Spleen (tissue), 11 donors: ENCODE data around the gene KCNAB3. TPM values are rescaled to one million over a fixed set of nuclear protein-coding genes. Genes with fewer than 3 reads are reported as not detected.
A peak's percentile ranks its signal among the peaks of the same experiment; 100 is the strongest.

ENCODE experiments used
- DNase-seq: peaks from one replicate; pipeline ENCODE4 v3.0.0-alpha.2; 2020
- H3K27ac ChIP-seq, 8 donors: fragments of 200-600 bp; sonication (generic) in 7 of 8; 1 replicate in 4 of 8; 2 replicates in 4 of 8; pipeline versions ENCODE4 v1.5.0 to v1.8.0; 2016 to 2021; ENCODE audit warnings: inconsistent platforms in 4 of 8, mild to moderate bottlenecking in 4 of 8, moderate library complexity in 1 of 8
- H3K27me3 ChIP-seq, 7 donors: fragments of 200-600 bp; sonication (generic) in 6 of 7; replicated peaks in 1 of 7; 1 replicate in 4 of 7; 2 replicates in 3 of 7; pipeline versions ENCODE4 v1.5.0 to v1.8.0; 2016 to 2021; ENCODE audit warnings: inconsistent platforms in 3 of 7, mild to moderate bottlenecking in 1 of 7
- H3K36me3 ChIP-seq, 6 donors: fragments of 200-600 bp; sonication (generic) in 5 of 6; 1 replicate in 4 of 6; 2 replicates in 2 of 6; pipeline versions ENCODE4 v1.5.0 to v1.8.0; 2016 to 2021; ENCODE audit warnings: inconsistent platforms in 2 of 6
- H3K4me1 ChIP-seq, 6 donors: fragments of 200-600 bp; sonication (generic) in 5 of 6; 1 replicate in 3 of 6; 2 replicates in 3 of 6; pipeline versions ENCODE4 v1.5.0 to v1.8.0; 2016 to 2021; ENCODE audit warnings: inconsistent platforms in 3 of 6
- H3K4me3 ChIP-seq, 8 donors: fragments of 200-600 bp; sonication (generic) in 7 of 8; 1 replicate in 4 of 8; 2 replicates in 4 of 8; pipeline versions ENCODE4 v1.5.0 to v1.8.0; 2016 to 2021; ENCODE audit warnings: inconsistent platforms in 4 of 8, mild to moderate bottlenecking in 4 of 8, moderate library complexity in 2 of 8
- H3K9me3 ChIP-seq, 8 donors: fragments of 200-600 bp; sonication (generic) in 7 of 8; 1 replicate in 4 of 8; 2 replicates in 4 of 8; pipeline versions ENCODE4 v1.5.0 to v1.8.0; 2016 to 2021; ENCODE audit warnings: inconsistent platforms in 4 of 8
- CTCF ChIP-seq, 11 experiments: fragments of 200-600 bp in 7 of 11; fragments of 450-650 bp in 4 of 11; sonication (generic) in 4 of 11; IDR thresholded peaks in 8 of 11; conservative IDR thresholded peaks in 3 of 11; 1 replicate in 7 of 11; 2 replicates in 4 of 11; pipeline versions ENCODE4 v1.4.0 to v1.8.0; 2016 to 2021; ENCODE audit warnings: antibody characterized with exemption in 11 of 11, inconsistent platforms in 4 of 11, mild to moderate bottlenecking in 1 of 11
- POLR2A ChIP-seq, 3 donors: fragments of 450-650 bp; IDR thresholded peaks; one replicate each; pipeline ENCODE4 v1.5.1; 2017; ENCODE audit warnings: antibody characterized with exemption in 3 of 3, mild to moderate bottlenecking in 1 of 3
- POLR2AphosphoS5 ChIP-seq, 3 donors: sonication (generic); formaldehyde crosslinking; IDR thresholded peaks; one replicate each; pipeline ENCODE4 v1.5.1; 2017; ENCODE audit warnings: antibody characterized with exemption in 3 of 3
- WGBS, 5 donors: extraction: QIAGEN DNeasy Blood & Tissue Kit in 3 of 5; methylation state at CpG; one replicate each; pipeline versions ENCODE4 v1.1.5 to v1.1.7; 2013 to 2018; 5-methylcytosine and 5-hydroxymethylcytosine counted together
- intact Hi-C: fragments of 100-400 bp; cut with DNase I; formaldehyde crosslinking; loops from one replicate; pipeline ENCODE4 v1.15.0; 2023; ENCODE audit warnings: low total_unique reads
- polyA plus RNA-seq, 3 donors: library from polyadenylated mRNA; stranded (reverse); fragments of 200-250 nt; gene quantifications; one replicate each; pipeline ENCODE4 v1.2.1, GENCODE V29; 2013
- total RNA-seq, 7 donors: library from RNA; depleted of rRNA in 3 of 7; stranded (reverse); fragments of >200 nt in 3 of 7; fragmentation: NEBNext Ultra II Directional in 4 of 7; extraction: Animal tissue kit (Norgen Biotek cat#: 25700) in 4 of 7; gene quantifications; one replicate each; pipeline versions ENCODE4 v1.1.0 to v1.2.1, GENCODE V29; 2016 to 2021
- donor health status: healthy with polysubstance abuse.
- donor health status: DM: no; HTN: no; CAD: no; lungs with moderate emphysema.
- donor health status: DM: no; HTN: no; CAD: no.
- donor health status: Bipolar disorder and iron deficiency.
- donor health status: healthy.
- donor health status: DM: no; HTN: no; CAD: no.
- donor health status: DM: yes; HTN: yes; CAD: no.

KCNAB3 gene
- total and polyA plus RNA-seq, 10 donors = 1.1 to 6.3 (median 3.6) TPM

GRCh38 chr17:7894226-7894625 is 35.4 kb downstream of the KCNAB3 start:
- DNase-seq = no peak
- Histone ChIP-seq H3K36me3 (peaks cover 4 to 98% (median 86%) of the 10 kb centered on the region in 6 donors), H3K4me1 (peaks cover 7 to 31% (median 12%) of the 10 kb centered on the region in 6 donors), H3K4me3 (no peak overlapping the region), H3K27ac (no peak overlapping the region), H3K9me3 (no peaks in the 10 kb centered on the region), H3K27me3 (no peaks in the 10 kb centered on the region)
- 92 to 100% (median 96%) methylated on average over 9 of the region's 9 CpGs for WGBS, 5 donors
- intact Hi-C loops = no loop called here
- TF ChIP-seq POLR2A (IDR thresholded peaks at IDR 0.05) = no peak
- TF ChIP-seq CTCF (IDR thresholded peaks at IDR 0.05 in 8 of 11, conservative IDR thresholded peaks at IDR 0.05 in 3 of 11) = no peak
- TF ChIP-seq POLR2AphosphoS5 (IDR thresholded peaks at IDR 0.05) = no peak

- Histone ChIP-seq H3K27ac (no peak overlapping the region), H3K36me3 (peaks cover under 1 to 89% (median 77%) of the 10 kb centered on the region in 6 donors), H3K27me3 (no peaks in the 10 kb centered on the region), H3K4me1 (peaks cover 16 to 35% (median 21%) of the 10 kb centered on the region in 6 donors), H3K4me3 (no peak overlapping the region), H3K9me3 (no peaks in the 10 kb centered on the region)
- intact Hi-C loops = no loop called here
- TF ChIP-seq POLR2A (IDR thresholded peaks at IDR 0.05) (no peak), CTCF (IDR thresholded peaks at IDR 0.05 in 8 of 11, conservative IDR thresholded peaks at IDR 0.05 in 3 of 11) (no peak), POLR2AphosphoS5 (IDR thresholded peaks at IDR 0.05) (no peak)
- WGBS, 5 donors = 92 to 97% (median 94%) methylated on average over 14 to 15 of the region's 15 CpGs
- DNase-seq = no peak
Observed at GRCh38 chr17:7893187-7893880, 36.3 kb downstream of the KCNAB3 start.

- Histone ChIP-seq H3K36me3 (peaks cover 0 to 49% (median 39%) of the 10 kb centered on the region in 6 donors), H3K4me1 (peaks cover 31 to 57% (median 48%) of the 10 kb centered on the region in 6 donors), H3K27me3 (no peaks in the 10 kb centered on the region), H3K27ac (peak overlapping the region; percentile 81 to 97 (median 94)), H3K9me3 (no peaks in the 10 kb centered on the region), H3K4me3 (peak overlapping the region in 3 of 8 donors; percentile 5 to 93 (median 10))
- intact Hi-C loops = no loop called here
- 38 to 61% (median 44%) methylated on average over 11 of the region's 11 CpGs for WGBS, 5 donors
- no peak for TF ChIP-seq POLR2A (IDR thresholded peaks at IDR 0.05)
- TF ChIP-seq POLR2AphosphoS5 (IDR thresholded peaks at IDR 0.05) = peak; percentile 89 to 93 (median 90)
- peak; percentile 24 to 73 (median 58) for TF ChIP-seq CTCF (IDR thresholded peaks at IDR 0.05 in 8 of 11, conservative IDR thresholded peaks at IDR 0.05 in 3 of 11)
- DNase-seq = peak; percentile 94
Observed at GRCh38 chr17:7889166-7889955, 40.3 kb downstream of the KCNAB3 start.
